GM23248 (cell line): Measurements from ENCODE around the gene SYTL3. TPM values are rescaled to one million over a fixed set of nuclear protein-coding genes. Genes with fewer than 3 reads are reported as not detected.

Experiments used
- DNase-seq: peaks from one replicate; pipeline ENCODE4 v3.0.0-alpha.2; 2015
- H2AFZ ChIP-seq: fragments of 200-600 bp; sonication (generic); 2 replicates; pipeline ENCODE4 v1.6.1; 2016; ENCODE audit warnings: antibody characterized with exemption
- H3F3A ChIP-seq: fragments of 200-600 bp; sonication (generic); 2 replicates; pipeline ENCODE4 v1.6.1; 2016; ENCODE audit warnings: mild to moderate bottlenecking, antibody characterized with exemption, mixed run types; ENCODE audit not compliant: insufficient read depth
- H3K27ac ChIP-seq: fragments of 200-600 bp; sonication (generic); 2 replicates; pipeline ENCODE4 v1.5.1; 2016; ENCODE audit warnings: mild to moderate bottlenecking
- H3K27me3 ChIP-seq: fragments of 200-600 bp; sonication (generic); replicated peaks from 2 replicates; pipeline ENCODE4 v1.6.1; 2016; ENCODE audit warnings: mild to moderate bottlenecking; ENCODE audit not compliant: insufficient read depth
- H3K36me3 ChIP-seq: fragments of 200-600 bp; sonication (generic); 2 replicates; pipeline ENCODE4 v1.6.1; 2016; ENCODE audit warnings: low read depth, mild to moderate bottlenecking
- H3K4me1 ChIP-seq: fragments of 200-600 bp; sonication (generic); 2 replicates; pipeline ENCODE4 v1.6.1; 2016; ENCODE audit warnings: mild to moderate bottlenecking; ENCODE audit not compliant: insufficient read depth
- H3K4me2 ChIP-seq: fragments of 200-600 bp; sonication (generic); one replicate; pipeline ENCODE4 v1.6.1; 2016; ENCODE audit warnings: mild to moderate bottlenecking; ENCODE audit not compliant: unreplicated experiment
- H3K4me3 ChIP-seq: fragments of 200-600 bp; sonication (generic); 2 replicates; pipeline ENCODE4 v1.5.1; 2016; ENCODE audit warnings: mild to moderate bottlenecking
- H3K79me2 ChIP-seq: fragments of 200-600 bp; sonication (generic); 2 replicates; pipeline ENCODE4 v1.6.1; 2016; ENCODE audit warnings: mild to moderate bottlenecking; ENCODE audit not compliant: insufficient read depth
- H3K9ac ChIP-seq: fragments of 200-600 bp; sonication (generic); 2 replicates; pipeline ENCODE4 v1.6.1; 2016; ENCODE audit warnings: mild to moderate bottlenecking
- H3K9me2 ChIP-seq: fragments of 200-600 bp; sonication (generic); 2 replicates; pipeline ENCODE4 v1.6.1; 2016; ENCODE audit warnings: mixed run types, mild to moderate bottlenecking, moderate library complexity; ENCODE audit not compliant: insufficient read depth
- H3K9me3 ChIP-seq: fragments of 200-600 bp; sonication (generic); one replicate; pipeline ENCODE4 v1.6.1; 2017; ENCODE audit warnings: low read depth
- H4K20me1 ChIP-seq: fragments of 200-600 bp; sonication (generic); 2 replicates; pipeline ENCODE4 v1.6.0; 2016; ENCODE audit not compliant: insufficient read depth
- EZH2 ChIP-seq: fragments of 200-600 bp; sonication (generic); IDR thresholded peaks from 2 replicates; pipeline ENCODE4 v1.6.1; 2018; ENCODE audit warnings: antibody characterized with exemption, mild to moderate bottlenecking; ENCODE audit not compliant: insufficient read depth, poor library complexity, severe bottlenecking
- EZH2phosphoT487 ChIP-seq: fragments of 200-600 bp; sonication (generic); IDR thresholded peaks from 2 replicates; pipeline ENCODE4 v1.6.1; 2018; ENCODE audit warnings: antibody characterized with exemption, moderate library complexity, mild to moderate bottlenecking, low read depth; ENCODE audit not compliant: insufficient read depth
- WGBS, 2 experiments: methylation state at CpG; one replicate each; pipeline ENCODE4 v1.1.6; 2015 to 2017; ENCODE audit warnings: low lambda C conversion rate in 2 of 2, low coverage in 1 of 2; ENCODE audit errors: missing lambda C conversion rate in 2 of 2; 5-methylcytosine and 5-hydroxymethylcytosine counted together
- in situ Hi-C: fragments of 300-500 bp; cut with MboI; formaldehyde crosslinking; loops from 2 replicates; pipeline ENCODE4 v1.15.0; 2020
- polyA plus RNA-seq: library from polyadenylated mRNA; unstranded; fragments of >200 nt; fragmentation: Nextera tagmentation; extraction: Ambion mirVana; gene quantifications from 2 replicates; pipeline ENCODE4 v1.2.1, GENCODE V29; 2016
- total RNA-seq: library from RNA; depleted of rRNA; stranded (reverse); fragments of >200 nt; shearing (Covaris generic); gene quantifications from 2 replicates; pipeline ENCODE4 v1.2.3, GENCODE V29; 2014

SYTL3 gene
- total and polyA plus RNA-seq, 2 experiments from 2014 or later: 2.1 to 2.3 TPM

- H3F3A ChIP-seq: peaks cover 8% of the 10 kb centered on the region; the same call in 1 of the 2 replicates
- TF ChIP-seq EZH2 (no peak), EZH2phosphoT487 (no peak)
- no peaks in the 10 kb centered on the region for H3K9me3 ChIP-seq
- no peaks in the 10 kb centered on the region for H3K9me2 ChIP-seq
- in situ Hi-C loops: loop anchor here (25.0 kb wide), 1 partner anchor 252 kb away; no protein-coding TSS in a partner anchor
- no peak overlapping the region for H3K4me3 ChIP-seq
- H3K9ac ChIP-seq: no peak overlapping the region
- H3K36me3 ChIP-seq: no peaks in the 10 kb centered on the region
- DNase-seq: no peak
- no peaks in the 10 kb centered on the region for H3K79me2 ChIP-seq
- no peak overlapping the region for H3K4me2 ChIP-seq
- no peaks in the 10 kb centered on the region for H4K20me1 ChIP-seq
- H2AFZ ChIP-seq: no peak overlapping the region
- WGBS, 2 experiments: 96 to 98% methylated on average over 4 of the region's 4 CpGs
- H3K27ac ChIP-seq: no peak overlapping the region
- peaks cover 12% of the 10 kb centered on the region for H3K4me1 ChIP-seq
- H3K27me3 ChIP-seq: no peaks in the 10 kb centered on the region
Observed at GRCh38 chr6:158709809-158710208, 60.0 kb downstream of the SYTL3 start.

- peaks cover 8% of the 10 kb centered on the region; the same call in 1 of the 2 replicates for H3F3A ChIP-seq
- no peaks in the 10 kb centered on the region for H4K20me1 ChIP-seq
- no peak overlapping the region for H3K9ac ChIP-seq
- H3K27ac ChIP-seq: no peak overlapping the region
- no peaks in the 10 kb centered on the region for H3K27me3 ChIP-seq
- H3K4me1 ChIP-seq: peaks cover 12% of the 10 kb centered on the region
- H3K4me2 ChIP-seq: no peak overlapping the region
- H3K9me3 ChIP-seq: no peaks in the 10 kb centered on the region
- H3K9me2 ChIP-seq: no peaks in the 10 kb centered on the region
- in situ Hi-C loops: loop anchor here (25.0 kb wide), 1 partner anchor 251 kb away; no protein-coding TSS in a partner anchor
- no peaks in the 10 kb centered on the region for H3K79me2 ChIP-seq
- 94 to 98% methylated on average over 10 of the region's 10 CpGs for WGBS, 2 experiments
- TF ChIP-seq EZH2: no peak
- no peaks in the 10 kb centered on the region for H3K36me3 ChIP-seq
- DNase-seq: no peak
- no peak overlapping the region for H3K4me3 ChIP-seq
- no peak overlapping the region for H2AFZ ChIP-seq
Observed at GRCh38 chr6:158711264-158711663, 61.4 kb downstream of the SYTL3 start.

GRCh38 chr6:158713469-158713868, 63.6 kb downstream of the SYTL3 start:
- TF ChIP-seq EZH2phosphoT487 (no peak), EZH2 (no peak)
- Histone ChIP-seq H3K9ac (no peak overlapping the region), H3K79me2 (no peaks in the 10 kb centered on the region), H4K20me1 (no peaks in the 10 kb centered on the region), H3K9me3 (no peaks in the 10 kb centered on the region), H3K27ac (no peak overlapping the region), H3F3A (no peaks in the 10 kb centered on the region), H3K4me1 (no peaks in the 10 kb centered on the region), H3K36me3 (no peaks in the 10 kb centered on the region), H3K4me2 (no peak overlapping the region), H3K9me2 (no peaks in the 10 kb centered on the region), H2AFZ (no peak overlapping the region), H3K4me3 (no peak overlapping the region), H3K27me3 (no peaks in the 10 kb centered on the region)
- WGBS, 2 experiments: 86 to 87% methylated on average over 6 of the region's 6 CpGs
- no peak for DNase-seq
- in situ Hi-C loops: loop anchor here (25.0 kb wide), 1 partner anchor 249 kb away; no protein-coding TSS in a partner anchor

- Histone ChIP-seq H4K20me1 (no peaks in the 10 kb centered on the region), H3K79me2 (no peaks in the 10 kb centered on the region), H3K4me1 (0 out of 2 replicates have a peak, but pooled peaks cover under 1% of the 10 kb centered on the region), H3K9ac (no peak overlapping the region), H3K36me3 (no peaks in the 10 kb centered on the region), H3K27ac (no peak overlapping the region), H3K27me3 (no peaks in the 10 kb centered on the region), H2AFZ (no peak overlapping the region), H3K4me2 (no peak overlapping the region), H3K4me3 (no peak overlapping the region), H3F3A (no peaks in the 10 kb centered on the region), H3K9me2 (no peaks in the 10 kb centered on the region), H3K9me3 (no peaks in the 10 kb centered on the region)
- TF ChIP-seq EZH2 (no peak), EZH2phosphoT487 (no peak)
- no peak for DNase-seq
- in situ Hi-C loops: loop anchor here (25.0 kb wide), 1 partner anchor 248 kb away; no protein-coding TSS in a partner anchor
- WGBS, 2 experiments: 67 to 68% methylated on average over 8 of the region's 8 CpGs
Observed at GRCh38 chr6:158714706-158715105, 64.9 kb downstream of the SYTL3 start.
